Cardiac fibroblast (primary cell): ENCODE data around the gene TMEM242.
A peak's percentile ranks its signal among the peaks of the same experiment; 100 is the strongest.
"Not testable (repeated sequence)": the region's sequence is repeated elsewhere in the genome, so short reads cannot be mapped to it uniquely, and the experiment has no call there.

ENCODE experiments used
- DNase-seq, 2 donors: peaks; one replicate each; pipeline versions ENCODE4 v3.0.0 to v3.0.0-alpha.2; 2010; ENCODE audit warnings: low read depth in 2 of 2
- H3K4me3 ChIP-seq, 2 donors: replicated peaks in 1 of 2; 1 replicate in 1 of 2; 2 replicates in 1 of 2; pipeline ENCODE4 v1.5.1; 2011; ENCODE audit warnings: low read depth in 2 of 2, low read length in 2 of 2, mild to moderate bottlenecking in 2 of 2, moderate library complexity in 1 of 2
- TF ChIP-seq, protein P1 (sequence below): IDR thresholded peaks from one replicate; pipeline ENCODE4 v1.5.1; 2011; ENCODE audit warnings: low read depth, mild to moderate bottlenecking, low read length, inconsistent platforms

The TMEM242 gene

DNA sequence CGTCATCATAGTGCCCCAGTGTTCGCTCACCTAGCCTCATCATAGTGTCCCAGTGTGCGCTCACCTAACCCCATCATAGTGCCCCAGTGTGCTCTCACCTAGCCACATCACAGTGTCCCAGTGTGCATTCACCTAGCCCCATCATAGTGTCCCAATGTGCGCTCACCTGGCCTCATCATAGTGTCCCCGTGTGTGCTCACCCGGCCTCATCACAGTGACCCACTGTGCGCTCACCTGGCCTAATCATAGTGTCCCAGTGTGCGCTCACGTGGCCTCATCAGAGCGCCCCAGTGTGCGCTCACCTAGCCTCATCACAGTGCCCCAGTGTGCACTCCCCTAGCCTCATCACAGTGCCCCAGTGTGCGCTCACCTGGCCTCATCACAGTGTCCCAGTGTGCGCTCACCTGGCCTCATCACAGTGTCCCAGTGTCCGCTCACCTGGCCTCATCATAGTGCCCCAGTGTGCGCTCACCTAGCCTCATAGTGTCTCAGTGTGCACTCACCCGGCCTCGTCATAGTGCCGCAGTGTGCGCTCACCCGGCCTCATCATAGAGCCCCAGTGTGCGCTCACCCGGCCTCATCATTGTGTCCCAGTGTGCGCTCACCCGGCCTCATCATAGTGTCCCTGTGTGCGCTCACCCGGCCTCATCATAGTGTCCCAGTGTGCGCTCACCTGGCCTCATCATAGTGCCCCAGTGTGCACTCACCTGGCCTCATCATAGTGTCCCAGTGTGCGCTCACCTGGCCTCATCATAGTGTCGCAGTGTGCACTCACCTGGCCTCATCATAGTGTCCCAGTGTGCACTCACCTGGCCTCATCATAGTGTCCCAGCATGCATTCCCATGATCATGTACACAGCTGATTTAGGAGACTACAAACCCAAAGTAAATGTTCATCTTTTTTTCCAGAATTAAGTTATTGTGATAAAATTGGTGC lies 9.5 kb downstream of the TMEM242 start:
- DNase-seq: no peak
- no peak overlapping the region for H3K4me3 ChIP-seq
- TF ChIP-seq, protein P1, sequence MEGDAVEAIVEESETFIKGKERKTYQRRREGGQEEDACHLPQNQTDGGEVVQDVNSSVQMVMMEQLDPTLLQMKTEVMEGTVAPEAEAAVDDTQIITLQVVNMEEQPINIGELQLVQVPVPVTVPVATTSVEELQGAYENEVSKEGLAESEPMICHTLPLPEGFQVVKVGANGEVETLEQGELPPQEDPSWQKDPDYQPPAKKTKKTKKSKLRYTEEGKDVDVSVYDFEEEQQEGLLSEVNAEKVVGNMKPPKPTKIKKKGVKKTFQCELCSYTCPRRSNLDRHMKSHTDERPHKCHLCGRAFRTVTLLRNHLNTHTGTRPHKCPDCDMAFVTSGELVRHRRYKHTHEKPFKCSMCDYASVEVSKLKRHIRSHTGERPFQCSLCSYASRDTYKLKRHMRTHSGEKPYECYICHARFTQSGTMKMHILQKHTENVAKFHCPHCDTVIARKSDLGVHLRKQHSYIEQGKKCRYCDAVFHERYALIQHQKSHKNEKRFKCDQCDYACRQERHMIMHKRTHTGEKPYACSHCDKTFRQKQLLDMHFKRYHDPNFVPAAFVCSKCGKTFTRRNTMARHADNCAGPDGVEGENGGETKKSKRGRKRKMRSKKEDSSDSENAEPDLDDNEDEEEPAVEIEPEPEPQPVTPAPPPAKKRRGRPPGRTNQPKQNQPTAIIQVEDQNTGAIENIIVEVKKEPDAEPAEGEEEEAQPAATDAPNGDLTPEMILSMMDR: no peak

DNA sequence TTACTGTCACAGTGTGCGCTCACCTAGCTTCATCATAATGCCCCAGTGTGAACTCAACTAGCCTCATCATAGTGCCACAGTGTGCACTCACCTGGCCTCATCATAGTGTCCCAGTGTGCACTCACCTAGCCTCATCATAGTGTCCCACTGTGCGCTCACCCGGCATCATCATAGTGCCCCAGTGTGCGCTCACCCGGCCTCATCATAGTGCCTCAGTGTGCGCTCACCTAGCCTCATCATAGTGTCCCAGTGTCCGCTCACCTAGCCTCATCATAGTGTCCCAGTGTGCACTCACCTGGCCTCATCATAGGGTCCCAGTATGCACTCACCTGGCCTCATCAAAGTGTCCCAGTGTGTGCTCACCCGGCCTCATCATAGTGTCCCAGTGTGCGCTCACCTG lies 10.6 kb downstream of the TMEM242 start:
- TF ChIP-seq, protein P1: no peak
- no peak for DNase-seq
- no peak overlapping the region for H3K4me3 ChIP-seq

DNA sequence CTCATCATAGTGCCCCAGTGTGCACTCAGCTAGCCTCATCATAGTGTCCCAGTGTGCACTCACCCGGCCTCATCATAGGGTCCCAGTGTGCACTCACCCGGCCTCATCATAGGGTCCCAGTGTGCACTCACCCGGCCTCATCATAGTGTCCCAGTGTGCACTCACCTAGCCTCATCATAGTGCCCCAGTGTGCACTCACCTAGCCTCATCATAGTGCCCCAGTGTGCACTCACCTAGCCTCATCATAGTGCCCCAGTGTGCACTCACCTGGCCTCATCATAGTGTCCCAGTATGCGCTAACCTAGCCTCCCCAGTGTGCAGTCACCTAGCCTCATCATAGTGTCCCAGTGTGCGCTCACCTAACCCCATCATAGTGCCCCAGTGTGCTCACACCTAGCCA lies 12.6 kb downstream of the TMEM242 start:
- H3K4me3 ChIP-seq, DNase-seq: not testable (repeated sequence)

DNA sequence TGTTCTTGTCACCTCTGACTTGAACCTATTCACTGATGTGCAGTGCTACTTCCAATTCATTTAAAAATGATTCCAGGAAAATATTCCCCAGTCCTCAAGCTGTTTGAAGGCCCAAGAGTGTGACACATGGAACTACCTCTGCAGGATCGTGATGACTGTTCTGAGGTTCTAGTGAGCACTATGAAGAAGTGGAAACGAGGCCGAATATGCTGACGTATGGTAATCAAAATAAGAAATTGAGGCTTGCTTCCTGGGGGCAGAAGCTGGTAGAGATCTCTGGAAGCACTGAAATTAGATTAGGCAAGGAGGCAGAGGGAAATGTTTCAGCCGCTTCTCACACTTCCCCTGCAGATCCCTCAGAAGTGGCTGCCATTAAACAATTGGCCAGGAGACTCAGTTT lies 15.7 kb downstream of the TMEM242 start:
- TF ChIP-seq, protein P1: no peak
- no peak overlapping the region for H3K4me3 ChIP-seq
- no peak for DNase-seq

DNA sequence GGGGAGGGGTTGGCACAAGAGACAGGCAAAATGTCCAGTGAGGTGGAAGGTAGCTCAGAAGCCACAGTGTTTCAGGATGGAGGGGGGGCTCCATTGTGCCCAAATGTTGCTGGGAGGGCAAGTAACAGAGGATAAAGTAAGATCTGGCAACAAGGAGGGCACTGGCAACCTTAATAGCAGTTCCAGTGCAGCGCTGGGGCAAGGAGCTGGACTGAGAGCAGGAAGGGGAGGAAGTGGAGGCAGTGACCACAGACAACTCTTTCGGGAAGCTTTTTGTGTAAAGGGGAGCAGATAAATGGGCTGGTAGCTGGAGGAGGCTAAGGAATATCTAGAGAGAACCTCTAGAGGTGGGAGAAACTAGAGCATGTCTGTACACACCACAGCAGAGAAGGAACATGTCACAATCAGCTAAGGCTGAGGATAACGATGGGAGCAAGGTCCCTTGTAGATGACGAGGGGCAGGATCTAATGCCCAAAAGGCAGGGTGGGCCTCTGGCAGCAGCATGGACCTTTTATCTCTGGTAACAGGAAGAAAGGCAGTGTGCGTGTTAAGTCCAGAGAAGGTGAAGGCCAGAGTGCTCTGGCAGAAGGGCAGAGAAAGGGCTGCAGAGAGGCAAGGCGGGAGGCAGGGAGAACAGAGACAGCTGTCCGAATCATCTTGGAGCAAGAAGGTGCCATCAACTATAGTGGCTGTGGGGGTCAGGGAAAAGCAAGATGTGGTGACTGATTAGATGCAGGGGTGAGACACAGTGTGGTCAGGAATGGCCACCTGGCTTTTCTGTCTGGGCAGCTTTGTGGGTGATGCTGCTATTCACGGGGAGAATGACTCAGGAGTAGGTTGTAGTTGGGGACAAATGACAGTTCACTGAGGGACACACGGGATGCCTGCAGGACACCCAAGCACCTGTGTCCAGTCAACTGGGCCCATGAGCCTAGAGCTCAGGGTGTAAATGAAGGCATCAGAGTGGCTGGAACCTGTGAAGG lies 17.4 kb downstream of the TMEM242 start:
- TF ChIP-seq, protein P1: no peak
- H3K4me3 ChIP-seq: no peak overlapping the region
- DNase-seq: no peak

DNA sequence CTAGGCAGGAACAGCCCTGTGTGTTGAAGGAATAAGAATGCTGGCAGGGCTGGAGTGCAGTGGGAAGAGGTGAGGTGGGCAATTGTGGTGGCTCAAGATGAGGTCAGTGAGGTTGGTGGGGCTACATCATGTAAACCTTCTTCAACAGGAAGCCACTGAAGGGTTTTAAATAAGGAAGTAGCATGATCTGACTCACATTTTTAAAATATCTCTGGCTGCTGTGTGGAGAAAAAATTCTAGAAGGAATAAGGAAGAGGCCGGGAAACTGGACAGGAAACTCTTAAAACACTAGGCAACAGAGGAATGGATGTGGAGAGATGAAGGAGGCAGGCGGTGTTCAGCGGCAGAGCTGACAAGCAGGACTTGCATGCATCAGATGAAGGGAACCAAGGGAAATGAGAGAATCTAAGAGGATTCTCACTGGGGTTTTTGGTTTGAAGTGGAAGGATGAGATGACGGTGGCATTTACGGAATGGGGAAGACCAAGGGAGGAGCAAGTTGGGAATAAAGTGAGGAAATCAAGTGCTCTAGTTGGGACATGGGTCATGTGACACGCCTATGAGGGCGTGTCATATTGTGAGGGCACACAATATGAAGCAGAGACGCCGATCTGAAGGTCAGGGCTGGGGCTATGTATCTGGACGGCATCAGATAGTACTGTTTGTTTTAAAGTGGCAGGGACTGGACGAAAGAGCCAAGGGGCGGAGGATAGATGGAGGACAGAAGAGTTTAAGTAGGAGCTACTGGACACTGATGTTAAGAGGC lies 18.2 kb downstream of the TMEM242 start:
- no peak overlapping the region for H3K4me3 ChIP-seq
- DNase-seq: peak; percentile 42 to 58
- TF ChIP-seq, protein P1: no peak
